Upper lobe of right lung (tissue), 1 donor: ENCODE measurements around the gene ZMYND19. TPM values are rescaled to one million over a fixed set of nuclear protein-coding genes. Genes with fewer than 3 reads are reported as not detected.
"Not testable (repeated sequence)": the region's sequence is repeated elsewhere in the genome, so short reads cannot be mapped to it uniquely, and the experiment has no call there.

ENCODE experiments used
- ATAC-seq: fragments of 200-7000 bp; cut with Tn5 transposase; one replicate; pipeline ENCODE4 v1.9.1; 2020; ENCODE audit warnings: mild to moderate bottlenecking, moderate library complexity
- DNase-seq: peaks from one replicate; pipeline ENCODE4 v3.0.0-alpha.2; 2020
- H3K27ac ChIP-seq: fragments of 200-600 bp; one replicate; pipeline ENCODE4 v1.8.0; 2022
- H3K27me3 ChIP-seq: fragments of 200-600 bp; one replicate; pipeline ENCODE4 v1.8.0; 2022; ENCODE audit warnings: mild to moderate bottlenecking
- H3K36me3 ChIP-seq: fragments of 200-600 bp; one replicate; pipeline ENCODE4 v1.8.0; 2022
- H3K4me1 ChIP-seq: fragments of 200-600 bp; one replicate; pipeline ENCODE4 v1.8.0; 2022
- H3K4me3 ChIP-seq: fragments of 200-600 bp; one replicate; pipeline ENCODE4 v1.8.0; 2022; ENCODE audit warnings: mild to moderate bottlenecking
- H3K9me3 ChIP-seq: fragments of 200-600 bp; one replicate; pipeline ENCODE4 v1.8.0; 2022
- intact Hi-C: fragments of 100-400 bp; cut with DNase I; formaldehyde crosslinking; loops from one replicate; pipeline ENCODE4 v1.11.0; 2022
- total RNA-seq: library from RNA; stranded (reverse); fragmentation: NEBNext Ultra II Directional; extraction: Animal tissue kit (Norgen Biotek cat#: 25700); gene quantifications from one replicate; pipeline ENCODE4 v1.2.1, GENCODE V29; 2021
- TF ChIP-seq, protein P1 (sequence below): fragments of 200-600 bp; IDR thresholded peaks from one replicate; pipeline ENCODE4 v1.8.0; 2022; ENCODE audit warnings: antibody characterized with exemption
- donor health status: DM: no; HTN: yes; CAD: no; lungs with severe emphysema.

Gene ZMYND19
- total RNA-seq, 1 donor from 2014 or later, result 18.3 TPM

DNA sequence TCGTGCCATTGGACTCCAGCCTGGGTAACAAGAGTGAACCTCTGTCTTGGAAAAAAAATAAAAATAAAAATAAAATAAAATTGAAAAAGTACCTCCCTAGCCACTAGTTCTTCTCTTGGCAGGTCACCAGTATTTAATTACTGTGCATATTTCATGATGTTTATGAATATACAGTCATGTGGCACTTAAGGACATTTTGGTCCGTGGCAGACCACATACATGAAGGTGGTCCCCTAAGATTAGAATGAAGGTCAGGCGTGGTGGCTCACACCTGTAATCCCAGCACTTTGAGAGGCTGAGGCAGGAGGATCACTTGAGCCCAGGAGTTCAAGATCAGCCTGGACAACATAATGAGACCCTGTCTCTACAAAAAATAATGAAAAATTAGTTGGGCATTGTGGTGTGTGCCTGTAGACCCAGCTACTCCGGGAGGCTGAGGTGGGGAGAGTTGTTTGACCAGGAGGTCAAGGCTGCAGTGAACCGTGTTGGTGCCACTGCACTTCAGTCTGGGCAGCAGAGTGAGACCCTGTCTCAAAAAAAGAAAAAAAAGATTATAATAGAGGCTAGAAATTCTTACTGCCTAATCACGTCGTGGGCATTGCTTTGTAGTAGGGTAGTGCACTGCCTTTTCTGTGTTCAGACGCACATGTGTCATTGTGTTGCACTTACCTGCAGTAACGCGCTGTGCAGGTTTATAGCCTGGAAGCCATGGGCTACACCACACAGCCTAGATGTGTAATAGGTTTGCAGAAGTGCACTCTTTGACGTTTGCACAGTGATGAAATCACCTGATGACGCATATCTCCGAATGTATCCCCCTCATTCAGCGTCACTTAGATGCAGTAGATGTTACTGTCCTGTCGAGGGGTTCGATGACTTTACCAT lies 41.3 kb upstream of the ZMYND19 start:
- H3K4me1 ChIP-seq, result peaks cover 45% of the 10 kb centered on the region
- intact Hi-C loops, result no loop called here
- no peak overlapping the region for H3K4me3 ChIP-seq
- no peak for DNase-seq
- no peaks in the 10 kb centered on the region for H3K27me3 ChIP-seq
- H3K27ac ChIP-seq, result no peak overlapping the region
- H3K9me3 ChIP-seq, result no peaks in the 10 kb centered on the region
- ATAC-seq, result no peak
- H3K36me3 ChIP-seq, result no peaks in the 10 kb centered on the region
- TF ChIP-seq, protein P1, sequence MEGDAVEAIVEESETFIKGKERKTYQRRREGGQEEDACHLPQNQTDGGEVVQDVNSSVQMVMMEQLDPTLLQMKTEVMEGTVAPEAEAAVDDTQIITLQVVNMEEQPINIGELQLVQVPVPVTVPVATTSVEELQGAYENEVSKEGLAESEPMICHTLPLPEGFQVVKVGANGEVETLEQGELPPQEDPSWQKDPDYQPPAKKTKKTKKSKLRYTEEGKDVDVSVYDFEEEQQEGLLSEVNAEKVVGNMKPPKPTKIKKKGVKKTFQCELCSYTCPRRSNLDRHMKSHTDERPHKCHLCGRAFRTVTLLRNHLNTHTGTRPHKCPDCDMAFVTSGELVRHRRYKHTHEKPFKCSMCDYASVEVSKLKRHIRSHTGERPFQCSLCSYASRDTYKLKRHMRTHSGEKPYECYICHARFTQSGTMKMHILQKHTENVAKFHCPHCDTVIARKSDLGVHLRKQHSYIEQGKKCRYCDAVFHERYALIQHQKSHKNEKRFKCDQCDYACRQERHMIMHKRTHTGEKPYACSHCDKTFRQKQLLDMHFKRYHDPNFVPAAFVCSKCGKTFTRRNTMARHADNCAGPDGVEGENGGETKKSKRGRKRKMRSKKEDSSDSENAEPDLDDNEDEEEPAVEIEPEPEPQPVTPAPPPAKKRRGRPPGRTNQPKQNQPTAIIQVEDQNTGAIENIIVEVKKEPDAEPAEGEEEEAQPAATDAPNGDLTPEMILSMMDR, result no peak

DNA sequence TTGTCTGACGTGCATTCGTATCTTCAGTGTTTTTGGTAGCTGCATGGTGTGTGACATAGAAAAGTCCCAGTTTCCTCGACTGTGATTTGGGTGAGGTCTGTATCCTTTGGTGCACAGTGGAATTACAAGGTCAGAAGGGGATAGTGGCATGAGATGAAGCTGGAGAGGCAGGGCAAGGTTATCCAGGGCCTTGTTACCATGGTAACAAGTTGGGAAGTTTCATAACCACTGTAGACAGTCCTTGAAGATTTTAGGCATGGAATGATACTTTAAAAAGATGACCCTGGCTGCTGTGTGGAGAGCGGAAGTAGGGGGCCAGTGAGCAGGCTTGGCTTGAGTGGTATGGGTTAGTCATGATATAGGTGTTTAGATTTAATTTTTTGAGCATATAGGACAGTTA lies 40.4 kb upstream of the ZMYND19 start:
- peak overlapping the region; percentile 30 for H3K27ac ChIP-seq
- DNase-seq, result no peak
- no peak for ATAC-seq

DNA sequence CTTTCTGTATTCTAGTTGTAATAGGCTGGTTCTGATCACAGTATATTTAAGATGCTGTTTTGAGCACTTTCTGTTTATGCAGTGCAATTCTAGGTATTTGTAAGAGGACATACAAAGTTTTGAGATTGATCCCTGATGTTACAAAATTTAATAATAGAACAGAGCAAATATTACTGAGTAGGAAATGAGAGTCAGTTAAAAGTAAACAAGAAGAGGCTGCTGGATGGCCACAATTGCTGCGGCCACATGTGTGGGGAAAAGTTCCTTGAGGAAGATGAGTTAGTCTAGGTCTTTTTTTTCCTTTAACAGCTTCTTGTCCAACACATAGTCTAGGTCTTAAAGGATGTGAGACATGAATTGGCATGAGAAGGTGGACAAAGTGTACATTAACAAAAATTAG lies 39.8 kb upstream of the ZMYND19 start:
- Histone ChIP-seq H3K27ac (no peak overlapping the region), H3K27me3 (no peaks in the 10 kb centered on the region), H3K36me3 (no peaks in the 10 kb centered on the region), H3K4me3 (no peak overlapping the region), H3K4me1 (peaks cover 45% of the 10 kb centered on the region), H3K9me3 (no peaks in the 10 kb centered on the region)
- TF ChIP-seq, protein P1, result no peak
- ATAC-seq, result no peak
- no peak for DNase-seq
- intact Hi-C loops, result no loop called here

More for the DNA sequence above, 40.4 kb upstream of the ZMYND19 start:
- TF ChIP-seq, protein P1, result no peak
- Histone ChIP-seq H3K4me3 (no peak overlapping the region), H3K27me3 (no peaks in the 10 kb centered on the region), H3K9me3 (no peaks in the 10 kb centered on the region), H3K36me3 (no peaks in the 10 kb centered on the region), H3K4me1 (peaks cover 45% of the 10 kb centered on the region)
- intact Hi-C loops, result no loop called here

DNA sequence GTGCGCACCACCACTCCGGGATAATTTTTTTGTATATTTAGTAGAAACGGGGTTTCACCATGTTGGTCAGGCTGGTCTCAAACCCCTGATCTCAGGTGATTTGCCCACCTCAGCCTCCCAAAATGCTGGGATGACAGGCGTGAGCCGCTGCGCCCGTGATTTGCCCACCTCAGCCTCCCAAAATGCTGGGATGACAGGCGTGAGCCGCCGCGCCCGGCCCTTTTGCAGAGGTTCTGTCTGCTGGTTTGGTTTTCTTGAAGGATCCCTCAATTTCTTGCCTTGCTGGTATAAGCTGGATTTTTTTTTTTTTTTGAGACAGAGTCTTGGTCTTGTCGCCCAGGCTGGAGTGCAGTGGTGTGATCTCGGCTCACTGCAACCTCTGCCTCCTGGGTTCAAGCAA lies 37.1 kb upstream of the ZMYND19 start:
- H3K4me3 ChIP-seq, H3K27me3 ChIP-seq, DNase-seq, H3K36me3 ChIP-seq, ATAC-seq, H3K27ac ChIP-seq, intact Hi-C loops, H3K9me3 ChIP-seq: not testable (repeated sequence)
- H3K4me1 ChIP-seq, result peaks cover 39% of the 10 kb centered on the region

DNA sequence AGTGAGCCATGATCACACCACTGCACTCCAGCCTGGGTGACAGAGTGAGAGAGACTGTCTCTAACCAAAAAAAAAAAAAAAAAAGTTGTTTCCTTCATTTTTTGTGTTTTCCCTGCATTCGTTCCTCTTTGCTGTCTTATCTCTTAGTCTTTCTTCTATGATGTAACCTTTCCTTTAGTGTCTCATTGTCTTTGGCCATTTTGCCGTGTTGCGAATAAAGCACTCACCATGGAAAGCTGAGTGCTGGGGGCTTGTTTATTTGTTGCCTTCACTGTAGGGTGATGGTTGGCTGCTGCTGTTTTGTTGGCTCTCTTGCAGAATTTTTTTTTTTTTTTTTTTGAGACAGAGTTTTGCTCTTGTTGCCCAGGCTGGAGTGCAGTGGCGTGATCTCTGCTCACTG lies 36.2 kb upstream of the ZMYND19 start:
- DNase-seq, result no peak
- TF ChIP-seq, protein P1, result no peak
- Histone ChIP-seq H3K27me3 (no peaks in the 10 kb centered on the region), H3K9me3 (no peaks in the 10 kb centered on the region), H3K27ac (no peak overlapping the region), H3K4me1 (peaks cover 43% of the 10 kb centered on the region), H3K36me3 (no peaks in the 10 kb centered on the region), H3K4me3 (no peak overlapping the region)
- ATAC-seq, result no peak
- intact Hi-C loops, result no loop called here

DNA sequence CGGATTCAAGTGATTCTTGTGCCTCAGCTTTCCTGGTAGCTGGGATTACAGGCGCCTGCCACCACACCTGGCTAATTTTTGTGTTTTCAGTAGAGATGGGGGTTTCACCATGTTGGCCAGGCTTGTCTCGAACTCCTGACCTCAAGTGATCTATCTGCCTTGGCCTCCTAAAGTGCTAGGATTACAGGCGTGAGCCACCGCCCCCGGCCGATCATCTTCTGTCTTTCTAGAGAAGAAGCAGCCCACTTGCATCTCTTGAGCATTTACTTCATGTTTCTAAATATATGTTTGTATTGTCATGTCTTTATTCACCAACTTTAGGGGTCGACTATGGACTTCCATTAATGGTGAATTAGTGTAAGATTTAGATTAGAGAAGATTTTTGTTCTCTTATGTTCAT lies 31.9 kb upstream of the ZMYND19 start:
- ATAC-seq, H3K27ac ChIP-seq, H3K4me3 ChIP-seq, DNase-seq, H3K9me3 ChIP-seq, intact Hi-C loops, H3K27me3 ChIP-seq, H3K36me3 ChIP-seq: not testable (repeated sequence)
- peaks cover 35% of the 10 kb centered on the region for H3K4me1 ChIP-seq
